ENCODE data around the gene F12. TPM values are rescaled to one million over a fixed set of nuclear protein-coding genes. Genes with fewer than 3 reads are reported as not detected.

F12 gene
- total RNA-seq, 2 donors from 2014 or later: 9.0 to 11.3 TPM

DNA sequence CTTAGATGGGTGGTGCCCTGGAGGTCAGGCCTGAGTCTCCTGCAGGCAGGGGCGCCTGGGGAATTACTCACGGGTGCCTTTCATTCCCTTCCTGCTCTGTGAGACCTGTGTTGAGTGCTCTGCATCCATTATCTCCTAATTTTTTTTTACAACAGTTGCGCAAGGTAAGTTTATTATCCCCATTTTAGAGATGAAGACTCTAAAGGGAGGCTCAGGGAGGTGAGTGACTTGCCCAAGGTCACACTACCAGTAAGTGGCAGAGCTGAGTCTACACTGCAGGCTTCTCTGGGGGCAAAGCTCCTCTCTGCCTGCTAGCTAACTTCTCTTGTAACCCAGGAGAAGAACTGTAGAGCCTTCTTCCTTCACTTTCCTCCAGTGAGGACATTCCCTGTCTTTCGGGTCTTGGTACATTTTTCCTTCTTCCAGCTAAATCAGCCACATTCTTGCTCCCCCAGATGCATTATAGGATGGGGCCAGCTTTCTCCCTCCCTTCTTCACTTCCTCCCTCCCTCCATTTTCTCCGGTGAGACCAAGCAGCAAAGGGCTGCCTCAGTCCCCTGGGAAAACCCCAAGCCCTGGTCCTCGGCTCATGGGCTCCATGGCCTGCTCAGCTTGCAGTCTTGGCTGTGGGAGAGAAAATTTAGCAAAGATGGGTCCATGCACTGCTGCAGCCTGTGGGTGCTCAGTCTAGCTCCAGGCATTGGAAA lies 39.0 kb upstream of the F12 start:
- intact Hi-C loops (cut with DNase I, micrococcal nuclease): no loop called here
- no peak for ATAC-seq
- no peak for DNase-seq

DNA sequence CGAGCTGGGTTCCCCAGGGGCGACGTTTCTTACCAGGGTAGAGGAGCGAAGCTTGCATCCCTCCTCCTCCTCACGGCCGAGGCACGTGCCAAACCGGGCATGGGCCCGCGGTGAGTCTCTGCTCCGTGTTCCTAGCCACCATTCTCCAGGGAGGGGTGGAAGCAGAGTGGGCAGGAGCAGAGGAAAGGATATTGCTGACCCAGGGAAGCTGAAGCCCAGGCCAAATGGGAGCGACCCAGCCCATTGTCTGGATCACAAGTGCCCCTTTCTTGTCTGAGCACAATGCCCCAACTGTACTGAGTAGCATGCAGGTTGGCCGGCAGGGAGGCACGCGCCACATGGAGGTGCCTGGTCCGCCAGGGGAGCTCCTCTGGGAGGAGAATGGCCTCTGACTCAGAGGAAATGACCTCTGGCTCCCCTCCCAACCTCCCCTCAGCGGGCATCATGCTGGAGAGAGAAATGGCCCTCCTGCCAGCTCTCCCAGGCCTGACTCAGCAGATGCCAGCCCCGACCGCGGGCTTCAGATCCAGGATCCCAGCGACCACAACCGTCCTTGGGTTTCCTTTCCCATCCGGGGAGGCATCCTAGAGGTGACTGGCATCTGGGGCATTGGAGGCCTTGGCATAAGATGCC lies 38.4 kb upstream of the F12 start:
- intact Hi-C loops (cut with DNase I, micrococcal nuclease): no loop called here
- ATAC-seq (peak; percentile 20), DNase-seq (peak; percentile 46 to 48)

DNA sequence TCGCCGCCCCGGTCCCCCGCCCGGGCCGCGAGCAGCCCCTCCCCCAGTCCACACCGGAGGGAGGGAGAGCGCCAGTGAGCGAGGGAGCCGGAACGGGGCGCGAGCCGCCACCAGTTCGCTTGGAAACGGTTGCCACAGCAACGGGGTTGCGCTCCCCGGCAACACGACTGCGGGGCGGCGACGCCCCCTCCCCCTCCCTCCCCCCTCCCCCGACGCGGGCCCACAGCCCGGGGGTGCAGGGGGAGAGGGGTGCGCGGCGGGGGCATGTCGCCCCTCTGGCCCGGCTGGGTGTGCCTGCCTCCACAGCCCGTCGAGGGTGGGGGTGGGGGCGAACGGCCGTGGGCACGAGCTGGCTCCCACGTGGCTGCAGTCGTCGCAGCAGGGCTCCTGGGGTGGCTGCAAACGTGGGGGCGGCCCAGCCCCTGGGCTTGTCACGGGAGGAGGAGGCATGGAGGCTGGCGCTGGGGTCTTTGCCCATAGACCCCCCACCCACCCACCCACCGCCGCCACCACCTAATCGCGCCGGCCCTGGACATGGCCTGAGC lies 37.8 kb upstream of the F12 start:
- intact Hi-C loops (cut with DNase I, micrococcal nuclease): no loop called here
- peak; percentile 21 for ATAC-seq
- peak; percentile 67 to 73 for DNase-seq

DNA sequence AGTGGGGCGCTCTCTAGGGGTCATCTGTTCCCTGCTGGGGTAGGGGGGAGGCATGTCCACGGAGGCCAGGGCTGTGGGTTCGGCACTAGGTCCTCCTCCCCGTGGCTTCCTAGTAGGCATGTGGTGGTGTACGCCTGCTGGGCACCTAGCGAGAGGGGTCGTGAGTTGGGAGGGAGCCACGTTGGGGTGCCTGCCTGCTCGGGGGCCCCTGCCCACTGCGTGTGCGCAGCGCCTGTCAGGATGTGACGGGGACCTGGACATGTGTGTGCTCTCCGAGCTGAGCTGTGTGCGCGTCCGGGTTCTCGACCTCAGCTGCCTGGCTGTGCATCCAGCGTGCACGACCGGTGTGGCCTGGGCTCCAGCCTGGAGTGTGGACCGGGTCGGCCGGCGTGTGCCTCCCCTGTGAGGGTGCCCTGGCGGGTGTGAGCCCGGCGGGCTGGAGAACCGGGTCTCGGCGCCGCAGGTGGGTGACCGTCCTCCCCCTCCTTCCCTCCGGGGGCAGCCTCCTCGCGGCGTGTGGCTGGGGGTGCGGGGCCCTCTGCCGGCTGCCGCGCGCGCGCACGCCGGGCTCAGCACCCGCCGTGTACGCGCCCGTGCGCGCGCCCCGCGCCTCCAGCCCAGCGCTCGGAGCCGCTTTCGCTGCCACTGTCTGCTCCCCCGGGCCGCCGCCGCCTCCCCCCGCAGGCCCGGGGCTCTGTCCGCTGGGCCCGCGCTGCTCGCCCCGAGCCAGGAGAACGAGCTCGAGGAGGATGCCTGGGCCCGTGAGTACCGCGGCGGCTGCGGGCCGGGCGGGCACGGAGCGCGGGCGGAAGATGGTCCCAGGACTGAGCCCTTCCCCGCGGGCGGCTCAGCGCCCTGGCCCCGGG lies 37.1 kb upstream of the F12 start, which contains the start of gene PRR7:
PRR7 (plus strand) TSS at position 615 of the 866 bp plus-strand sequence. CDS start 8,254 bp downstream, outside the sequence.
- DNase-seq: peak; percentile 49 to 74
- intact Hi-C loops (cut with DNase I, micrococcal nuclease): no loop called here
- ATAC-seq: peak; percentile 69

DNA sequence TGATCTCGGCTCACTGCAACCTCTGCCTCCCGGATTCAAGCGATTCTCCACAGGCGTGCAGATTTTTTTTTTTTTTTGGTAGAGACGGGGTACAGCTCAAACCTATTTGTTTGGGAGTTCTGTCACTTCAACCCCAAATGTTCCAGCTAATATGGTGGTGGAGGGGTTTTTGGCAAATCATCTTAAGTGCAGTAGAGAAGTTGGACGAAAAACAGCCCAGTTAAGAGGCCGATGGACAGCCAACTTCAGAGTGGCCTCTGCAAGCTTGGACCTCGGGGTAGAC lies 36.5 kb upstream of the F12 start:
- DNase-seq (no peak), ATAC-seq (no peak)
- intact Hi-C loops (cut with DNase I, micrococcal nuclease): no loop called here

DNA sequence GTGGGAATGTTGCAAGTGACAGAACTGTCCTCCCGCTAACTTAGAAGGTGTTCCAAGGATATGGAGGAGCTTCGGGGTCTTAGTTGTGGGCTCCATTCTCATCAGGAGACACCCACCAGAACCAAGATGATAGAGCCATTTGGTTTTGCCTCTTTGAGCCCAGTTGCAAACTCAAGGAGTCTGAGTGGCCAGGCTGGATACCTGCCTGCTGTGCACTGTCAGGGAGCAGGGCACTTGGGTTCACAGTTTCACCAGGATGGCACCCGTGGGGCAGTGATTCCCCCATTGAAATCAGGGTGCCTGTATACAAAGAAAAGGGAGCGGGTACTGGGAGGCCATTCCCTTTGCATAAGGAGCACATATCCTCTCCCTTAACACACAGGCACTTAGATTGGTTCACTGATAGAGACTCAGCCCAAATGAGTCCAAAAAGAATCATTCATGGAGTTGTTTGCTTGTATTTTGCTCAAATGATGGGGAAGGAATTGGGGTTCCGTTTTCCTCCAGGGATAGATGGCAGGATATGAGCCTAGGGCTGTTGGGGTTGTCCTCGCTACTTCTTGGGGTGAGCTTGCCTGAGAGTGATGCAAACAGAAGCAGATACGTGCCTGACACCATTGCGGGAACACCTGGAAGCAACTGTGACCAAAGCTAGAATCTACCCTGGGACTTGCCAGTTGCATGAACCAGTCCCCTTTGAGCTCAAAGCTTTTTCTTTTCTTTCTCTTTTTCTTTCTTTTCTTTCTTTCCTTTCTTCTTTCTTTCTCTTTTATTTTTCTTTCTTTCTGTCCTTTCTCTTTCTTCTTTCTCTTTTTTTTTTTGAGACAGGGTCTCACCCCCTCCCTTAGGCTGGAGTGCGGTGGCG lies 35.9 kb upstream of the F12 start:
- no peak for ATAC-seq
- intact Hi-C loops (cut with DNase I, micrococcal nuclease): no loop called here
- DNase-seq: no peak

DNA sequence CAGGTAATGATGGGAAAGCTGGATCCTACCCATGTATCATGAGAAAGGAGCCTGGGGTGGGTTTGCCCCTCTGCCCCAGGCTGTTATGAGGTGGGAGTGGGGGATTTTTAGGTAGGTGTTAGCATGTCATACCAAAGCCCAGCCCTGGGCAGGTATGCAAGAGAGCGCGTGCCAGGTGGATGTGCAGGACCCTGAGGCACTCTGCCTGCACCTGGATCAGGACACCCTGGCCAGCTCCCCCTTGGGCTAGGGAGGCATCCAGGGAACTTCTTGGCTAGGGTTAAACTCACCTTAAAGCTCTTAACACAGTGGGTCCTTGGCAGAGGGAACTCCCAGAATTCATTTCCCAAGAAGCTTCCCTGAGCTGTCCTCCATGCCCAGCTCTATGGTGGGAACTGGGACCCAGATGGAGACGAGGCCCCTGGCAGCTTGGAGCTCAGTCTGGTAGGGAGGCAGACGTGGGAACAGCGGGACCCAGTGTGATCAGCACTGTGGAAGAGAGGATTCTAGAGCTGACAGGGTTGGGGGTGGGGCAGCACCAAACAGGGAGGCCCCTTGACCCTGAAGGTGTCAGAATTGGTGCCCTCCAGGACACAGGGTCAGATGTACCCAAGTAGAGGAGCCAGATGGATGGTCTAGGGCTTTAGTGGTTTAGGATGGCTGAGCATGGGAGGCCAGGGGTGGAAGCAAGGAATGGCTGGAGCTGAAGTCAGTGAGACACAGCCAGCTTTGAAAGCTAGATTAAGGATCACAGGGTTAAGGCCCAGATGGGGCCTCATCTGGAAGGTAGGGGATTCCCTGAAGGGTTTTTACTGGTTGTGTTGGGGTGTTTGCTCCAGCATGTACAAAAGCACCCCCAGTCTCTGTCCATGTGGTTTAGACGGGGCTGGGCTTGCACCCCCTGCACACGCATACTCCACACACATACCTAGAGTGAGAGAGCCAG lies 35.0 kb upstream of the F12 start:
- ATAC-seq (no peak), DNase-seq (no peak)
- intact Hi-C loops (cut with DNase I, micrococcal nuclease): no loop called here

DNA sequence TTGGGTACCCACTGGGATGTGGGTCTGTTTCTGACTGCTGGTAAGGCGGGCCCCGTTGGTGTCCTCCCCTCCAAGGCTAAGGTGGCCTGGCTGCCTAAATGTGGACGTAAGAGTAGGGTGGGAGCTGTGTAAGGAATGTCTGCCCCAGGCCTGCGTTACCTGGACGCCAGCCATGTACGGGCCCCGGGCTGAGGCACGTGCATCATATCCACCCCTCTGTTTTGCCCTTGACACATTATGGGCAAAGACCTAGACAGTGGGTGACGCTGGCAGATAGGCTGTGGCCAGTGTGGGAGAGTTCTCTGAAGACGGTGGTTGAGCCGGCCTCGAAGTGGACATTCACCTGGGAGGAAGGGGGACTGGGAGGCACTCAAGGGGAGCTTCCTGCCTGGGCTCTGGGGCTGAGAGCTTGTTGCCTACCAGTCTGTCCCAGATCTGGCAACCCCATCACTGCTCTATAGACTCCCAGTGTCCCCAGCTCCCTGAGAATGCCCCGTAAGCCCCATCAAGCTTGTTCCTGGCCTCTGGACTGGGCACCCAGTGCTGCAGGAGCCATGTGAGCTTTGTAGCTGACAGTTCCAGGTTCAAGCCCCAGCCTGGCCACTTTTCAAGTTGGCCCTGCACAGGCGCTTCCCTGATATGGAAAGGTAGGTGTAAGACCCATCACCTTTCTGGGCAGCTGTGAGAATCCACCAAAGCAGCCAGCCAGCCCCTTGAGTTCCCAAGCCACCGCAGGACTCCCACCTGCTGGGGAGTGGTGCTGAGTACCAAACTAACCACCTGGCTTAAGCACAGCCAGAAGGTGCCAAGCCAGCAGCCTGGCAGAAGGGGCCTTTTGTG lies 34.0 kb upstream of the F12 start:
- intact Hi-C loops (cut with DNase I, micrococcal nuclease): no loop called here
- DNase-seq (peak in 1 of 2 donors; percentile 7), ATAC-seq (no peak)

DNA sequence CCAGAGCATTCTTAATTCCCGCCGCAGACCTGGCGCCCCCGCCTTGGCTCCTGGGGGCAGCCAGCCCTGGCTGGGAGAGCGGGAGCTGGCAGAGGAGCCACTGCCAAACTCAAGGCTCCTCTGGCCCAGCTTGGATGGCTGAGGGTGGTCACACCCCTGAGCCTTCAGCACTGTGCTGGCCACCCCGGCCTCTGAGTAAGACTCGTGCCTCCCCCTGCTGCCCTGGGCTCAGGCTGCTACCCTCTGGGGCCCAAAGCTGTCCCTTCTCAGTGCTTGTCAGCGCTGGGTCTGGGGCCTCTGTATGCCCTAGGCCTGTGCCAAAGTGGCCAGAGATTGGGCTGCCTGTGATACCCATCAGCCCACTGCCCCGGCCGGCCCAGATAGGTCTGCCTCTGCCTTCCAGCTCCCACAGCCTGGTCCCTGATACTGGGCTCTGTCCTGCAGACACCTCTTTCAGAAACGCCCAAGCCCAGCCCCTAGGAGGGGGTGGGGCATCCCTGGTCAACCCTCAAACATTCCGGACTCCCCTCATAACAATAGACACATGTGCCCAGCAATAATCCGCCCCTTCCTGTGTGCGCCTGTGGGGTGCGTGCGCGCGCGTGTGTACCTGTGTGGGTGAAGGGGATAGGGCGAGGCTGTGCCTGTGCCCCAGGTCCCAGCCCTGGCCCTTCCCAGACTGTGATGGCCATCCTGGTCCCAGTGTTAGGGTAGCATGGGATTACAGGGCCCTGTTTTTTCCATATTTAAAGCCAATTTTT lies 32.9 kb upstream of the F12 start:
- DNase-seq (peak in 1 of 2 donors; percentile 8), ATAC-seq (no peak)
- intact Hi-C loops (cut with DNase I, micrococcal nuclease): no loop called here

DNA sequence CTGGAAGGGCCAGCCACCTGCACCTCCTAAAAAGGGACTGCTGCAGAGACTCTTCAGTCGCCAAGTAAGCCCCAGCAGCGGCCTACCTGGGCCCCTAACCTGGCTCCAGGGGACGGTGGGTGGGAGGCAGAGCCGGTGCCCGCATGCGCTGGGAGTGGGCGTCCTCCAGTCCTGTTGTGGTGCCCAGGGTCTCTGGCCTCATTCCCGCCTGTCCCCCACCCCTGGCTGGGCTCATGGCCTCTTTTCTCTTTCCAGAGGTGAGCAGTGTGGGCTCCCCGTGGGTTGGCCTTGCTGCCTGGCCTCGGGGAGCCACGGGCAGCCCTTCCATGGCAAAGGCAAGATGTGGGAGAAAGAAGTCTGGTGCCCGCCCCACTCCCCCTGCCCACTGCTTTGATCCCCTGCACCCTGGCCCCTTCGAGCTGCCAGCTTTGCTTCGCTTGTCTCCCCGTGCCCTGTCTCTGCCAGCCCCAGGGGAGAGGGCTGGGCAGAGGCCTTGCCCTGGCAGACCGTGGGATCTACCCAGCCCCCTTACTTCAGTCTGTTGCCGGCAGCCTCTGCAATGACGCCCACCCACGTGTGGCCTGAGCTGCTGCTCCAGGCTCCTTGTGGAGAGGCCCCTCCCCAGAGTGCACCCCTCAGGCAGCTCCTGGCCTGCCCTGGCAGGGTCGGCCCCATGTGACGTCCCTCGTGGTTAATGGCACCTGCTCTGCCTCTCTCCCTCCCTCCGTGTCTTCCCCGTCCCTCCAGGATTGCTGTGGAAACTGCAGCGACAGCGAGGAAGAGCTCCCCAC lies 31.8 kb upstream of the F12 start:
- ATAC-seq (no peak), DNase-seq (no peak)
- intact Hi-C loops (cut with DNase I, micrococcal nuclease): no loop called here

DNA sequence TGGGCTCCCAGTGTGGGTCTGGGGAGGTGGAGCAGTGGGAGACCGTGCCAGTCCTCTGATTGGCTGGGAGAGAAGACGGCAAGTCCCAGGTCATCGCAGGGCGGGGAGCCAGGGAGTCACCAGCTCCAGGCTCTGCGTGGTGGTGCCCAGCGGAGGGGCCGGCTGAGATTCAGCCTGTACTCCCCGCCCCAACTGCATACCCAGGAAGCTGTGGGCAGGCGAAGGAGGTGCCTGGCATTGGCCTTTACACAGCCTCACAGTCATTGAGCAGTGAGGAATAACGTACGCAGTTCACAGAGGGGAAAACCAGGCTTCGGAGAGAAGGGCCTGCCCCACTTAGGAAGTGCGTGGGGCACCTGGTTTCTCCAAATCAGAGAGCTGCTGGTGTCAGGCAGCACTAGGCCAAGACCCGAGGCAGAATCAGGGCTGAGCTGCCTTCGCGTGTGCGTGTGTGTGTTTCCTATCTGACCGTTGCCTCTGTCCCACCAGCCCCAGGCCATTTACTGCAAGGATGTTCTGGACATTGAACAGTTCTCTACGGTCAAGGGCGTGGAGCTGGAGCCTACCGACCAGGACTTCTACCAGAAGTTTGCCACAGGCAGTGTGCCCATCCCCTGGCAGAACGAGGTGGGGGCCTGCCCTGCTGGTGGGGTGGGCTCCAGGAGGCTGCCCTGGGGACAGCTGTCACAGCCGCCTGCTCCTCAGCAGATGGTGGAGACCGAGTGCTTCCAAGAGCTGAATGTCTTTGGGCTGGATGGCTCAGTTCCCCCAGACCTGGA lies 31.0 kb upstream of the F12 start:
- intact Hi-C loops (cut with DNase I, micrococcal nuclease): no loop called here
- DNase-seq (no peak), ATAC-seq (no peak)

DNA sequence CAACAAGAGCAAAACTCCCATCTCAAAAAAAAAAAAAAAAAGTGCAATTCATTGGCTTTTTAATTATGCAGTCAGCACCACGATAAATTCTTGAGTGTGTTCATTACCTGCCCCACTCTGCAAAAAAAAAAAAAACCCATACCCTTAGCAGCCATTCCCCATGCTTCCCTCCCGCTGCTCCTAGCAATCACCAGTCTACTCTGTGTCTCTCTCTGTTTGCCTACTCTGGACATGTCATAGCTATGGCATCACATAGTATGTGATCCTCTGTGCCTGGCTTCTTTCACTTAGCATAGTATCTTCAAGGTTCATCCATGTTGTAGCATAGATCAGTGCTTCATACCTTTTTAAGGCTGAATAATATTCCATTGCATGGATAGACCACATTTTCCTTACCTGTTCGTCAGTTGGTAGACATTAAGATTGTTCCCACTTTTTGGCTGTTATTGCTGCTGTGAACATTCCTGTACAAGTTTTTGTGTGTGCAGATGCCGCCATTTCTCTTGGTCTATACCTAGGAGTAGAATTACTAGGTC lies 30.2 kb upstream of the F12 start:
- DNase-seq (no peak), ATAC-seq (no peak)
- intact Hi-C loops (cut with DNase I, micrococcal nuclease): no loop called here

DNA sequence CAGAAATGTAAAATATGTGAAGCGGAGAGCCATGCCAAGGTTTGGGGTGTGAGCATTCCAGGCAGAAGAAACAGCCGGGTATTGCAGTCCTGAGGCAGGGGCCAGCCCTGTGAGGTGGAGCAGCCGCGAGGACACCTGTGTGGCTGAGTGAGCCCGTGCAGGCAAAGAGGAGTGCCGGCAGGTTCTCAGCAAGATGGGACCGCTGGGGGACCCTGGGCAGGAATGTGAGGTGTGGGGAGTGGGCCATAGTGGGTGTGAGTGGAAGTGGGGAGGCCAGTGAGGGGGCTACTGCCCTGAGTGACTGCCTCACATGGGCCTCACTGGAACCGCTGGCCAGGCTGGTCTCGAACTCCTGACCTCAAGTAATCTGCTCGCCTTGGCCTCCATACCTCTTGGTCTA lies 29.1 kb upstream of the F12 start:
- intact Hi-C loops (cut with DNase I, micrococcal nuclease): no loop called here
- DNase-seq (no peak), ATAC-seq (no peak)

DNA sequence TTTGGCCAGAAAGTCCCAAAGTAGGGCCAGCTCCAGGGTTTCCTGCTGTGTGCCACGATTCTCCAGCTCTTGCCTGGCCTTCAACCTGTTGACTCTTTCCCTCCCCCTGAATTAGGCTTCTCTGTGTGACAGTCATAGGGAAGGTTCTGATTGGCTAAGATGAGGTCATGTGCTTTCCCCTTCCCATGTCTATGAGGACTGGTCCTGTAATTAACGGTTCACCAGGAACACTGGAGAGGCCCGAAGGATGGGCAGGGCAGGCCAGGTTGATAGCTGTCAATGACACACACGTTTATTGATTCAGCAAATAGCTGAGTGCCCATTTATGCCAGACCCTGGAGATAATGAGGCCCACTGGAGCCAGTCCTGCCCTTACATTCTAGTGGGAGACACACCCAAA lies 28.3 kb upstream of the F12 start:
- intact Hi-C loops (cut with DNase I, micrococcal nuclease): no loop called here

More for the DNA sequence above, 28.3 kb upstream of the F12 start:
- ATAC-seq: peak; percentile 37
- DNase-seq: no peak

All from left colon (tissue), 2 donors.